ENCODE results near the gene CEACAM19.

- TF ChIP-seq ZNF616 (CRISPR knock-in tag; IDR thresholded peaks at IDR 0.05; ENCODE audit: low read depth) (no peak), TBP (CRISPR knock-in tag; IDR thresholded peaks at IDR 0.05) (no peak), EP300 (IDR thresholded peaks at IDR 0.05; ENCODE audit: low read depth in 2 of 2, low read length in 2 of 2) (no peak), EP300 (CRISPR knock-in tag; IDR thresholded peaks at IDR 0.05; ENCODE audit: borderline replicate concordance) (no peak), ZNF329 (CRISPR knock-in tag; IDR thresholded peaks at IDR 0.05; ENCODE audit: low read depth) (no peak), POLR2A (IDR thresholded peaks at IDR 0.05; ENCODE audit: insufficient read depth in 1 of 2, low read depth in 2 of 2, low read length in 2 of 2) (no peak)
- TF ChIP-seq, protein P1, sequence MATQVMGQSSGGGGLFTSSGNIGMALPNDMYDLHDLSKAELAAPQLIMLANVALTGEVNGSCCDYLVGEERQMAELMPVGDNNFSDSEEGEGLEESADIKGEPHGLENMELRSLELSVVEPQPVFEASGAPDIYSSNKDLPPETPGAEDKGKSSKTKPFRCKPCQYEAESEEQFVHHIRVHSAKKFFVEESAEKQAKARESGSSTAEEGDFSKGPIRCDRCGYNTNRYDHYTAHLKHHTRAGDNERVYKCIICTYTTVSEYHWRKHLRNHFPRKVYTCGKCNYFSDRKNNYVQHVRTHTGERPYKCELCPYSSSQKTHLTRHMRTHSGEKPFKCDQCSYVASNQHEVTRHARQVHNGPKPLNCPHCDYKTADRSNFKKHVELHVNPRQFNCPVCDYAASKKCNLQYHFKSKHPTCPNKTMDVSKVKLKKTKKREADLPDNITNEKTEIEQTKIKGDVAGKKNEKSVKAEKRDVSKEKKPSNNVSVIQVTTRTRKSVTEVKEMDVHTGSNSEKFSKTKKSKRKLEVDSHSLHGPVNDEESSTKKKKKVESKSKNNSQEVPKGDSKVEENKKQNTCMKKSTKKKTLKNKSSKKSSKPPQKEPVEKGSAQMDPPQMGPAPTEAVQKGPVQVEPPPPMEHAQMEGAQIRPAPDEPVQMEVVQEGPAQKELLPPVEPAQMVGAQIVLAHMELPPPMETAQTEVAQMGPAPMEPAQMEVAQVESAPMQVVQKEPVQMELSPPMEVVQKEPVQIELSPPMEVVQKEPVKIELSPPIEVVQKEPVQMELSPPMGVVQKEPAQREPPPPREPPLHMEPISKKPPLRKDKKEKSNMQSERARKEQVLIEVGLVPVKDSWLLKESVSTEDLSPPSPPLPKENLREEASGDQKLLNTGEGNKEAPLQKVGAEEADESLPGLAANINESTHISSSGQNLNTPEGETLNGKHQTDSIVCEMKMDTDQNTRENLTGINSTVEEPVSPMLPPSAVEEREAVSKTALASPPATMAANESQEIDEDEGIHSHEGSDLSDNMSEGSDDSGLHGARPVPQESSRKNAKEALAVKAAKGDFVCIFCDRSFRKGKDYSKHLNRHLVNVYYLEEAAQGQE (IDR thresholded peaks at IDR 0.05; ENCODE audit: borderline replicate concordance in 1 of 2, low read depth in 1 of 2, low read length in 2 of 2): no peak
Measured at GRCh38 chr19:44683434-44684210, 12.3 kb downstream of the CEACAM19 start.
